K562 (cell line): ENCODE data around the gene SLC8A2. TPM values are rescaled to one million over a fixed set of nuclear protein-coding genes. Genes with fewer than 3 reads are reported as not detected.

ENCODE experiments used
- BRD9 ChIP-seq: fragments of 450-650 bp; IDR thresholded peaks from 2 replicates; pipeline ENCODE4 v1.6.1; 2018; ENCODE audit warnings: low read depth; ENCODE audit not compliant: partially characterized antibody
- FIP1L1 ChIP-seq: fragments of 200-400 bp; formaldehyde crosslinking; IDR thresholded peaks from 2 replicates; pipeline ENCODE4 v1.6.1; 2018; ENCODE audit warnings: mild to moderate bottlenecking, low read depth, low read length; ENCODE audit not compliant: poor library complexity, severe bottlenecking
- GATAD2B ChIP-seq: fragments of 450-650 bp; IDR thresholded peaks from 2 replicates; pipeline ENCODE4 v1.6.1; 2017; ENCODE audit warnings: mild to moderate bottlenecking, borderline replicate concordance
- IRF1 ChIP-seq: sonication (generic); formaldehyde crosslinking; IDR thresholded peaks from 2 replicates; pipeline ENCODE4 v1.8.0; 2022; ENCODE audit warnings: missing genetic modification reagents, mild to moderate bottlenecking, borderline replicate concordance
- KLF10 ChIP-seq: fragments of 250-450 bp; sonication (Bioruptor Pico); IDR thresholded peaks from 2 replicates; pipeline ENCODE4 v1.6.1; 2021; ENCODE audit warnings: matching md5 sums
- MGA ChIP-seq: fragments of 450-650 bp; IDR thresholded peaks from 2 replicates; pipeline ENCODE4 v1.6.1; 2016; ENCODE audit warnings: mild to moderate bottlenecking, moderate library complexity
- MTA3 ChIP-seq: fragments of 450-650 bp; formaldehyde crosslinking; IDR thresholded peaks from 2 replicates; pipeline ENCODE4 v1.6.1; 2017; ENCODE audit warnings: mild to moderate bottlenecking, borderline replicate concordance
- NFYB ChIP-seq: IDR thresholded peaks from 2 replicates; pipeline ENCODE4 v1.6.1; 2011; ENCODE audit warnings: mild to moderate bottlenecking, moderate library complexity; ENCODE audit not compliant: insufficient read length; ENCODE audit errors: extremely low read depth
- PURB ChIP-seq: sonication (generic); formaldehyde crosslinking; IDR thresholded peaks from 2 replicates; pipeline ENCODE4 v1.9.0; 2021; ENCODE audit warnings: low read depth, mild to moderate bottlenecking, missing genetic modification reagents
- THAP12 ChIP-seq: fragments of 250-450 bp; sonication (Bioruptor Pico); IDR thresholded peaks from 2 replicates; pipeline ENCODE4 v1.9.0; 2021; ENCODE audit warnings: mild to moderate bottlenecking, inconsistent platforms
- ZNF551 ChIP-seq: fragments of 250-450 bp; sonication (Bioruptor Pico); IDR thresholded peaks from 2 replicates; pipeline ENCODE4 v1.5.0; 2021; ENCODE audit warnings: mild to moderate bottlenecking, moderate library complexity
- ZNF778 ChIP-seq: fragments of 450-650 bp; formaldehyde crosslinking; IDR thresholded peaks from 2 replicates; pipeline ENCODE4 v1.4.0; 2020; ENCODE audit warnings: mild to moderate bottlenecking, moderate library complexity
- polyA plus RNA-seq, 8 experiments: library from polyadenylated mRNA; depleted of rRNA in 4 of 8; stranded (reverse) in 5 of 8; unstranded in 3 of 8; fragments of >200 nt; fragmentation: Nextera tagmentation in 2 of 8; fragmentation: Illumina TruSeq in 1 of 8; extraction: Ambion mirVana in 2 of 8; extraction: Trizol in 1 of 8; gene quantifications; 2 replicates each; pipeline versions ENCODE4 v1.2.1 to v1.2.3, GENCODE V29; 2011 to 2014; ENCODE audit warnings: inconsistent platforms in 1 of 8, missing spikeins in 1 of 8
- total RNA-seq, 7 experiments: library from RNA; depleted of rRNA in 6 of 7; stranded (reverse); fragments of >200 nt in 6 of 7; fragmentation: Illumina TruSeq in 2 of 7; extraction: Trizol in 2 of 7; gene quantifications; 2 replicates each; pipeline versions ENCODE4 v1.2.1 to v1.2.3, GENCODE V29; 2011 to 2021; ENCODE audit warnings: low replicate concordance in 1 of 7

The SLC8A2 gene
- total and polyA plus RNA-seq, 9 of the 15 experiments (the other 6 are each of a cell fraction or from before 2014, with no cell fraction given): 0.07 to 0.66 (median 0.24) TPM; not detected in 3

- TF ChIP-seq MGA (no peak), MTA3 (0 out of 2 replicates have a peak, but pooled peaks have one; percentile 66), NFYB (no peak), ZNF778 (CRISPR knock-in tag) (no peak), BRD9 (no peak), THAP12 (no peak), FIP1L1 (no peak), GATAD2B (no peak; the same call in 1 of the 2 replicates), IRF1 (CRISPR knock-in tag) (no peak), PURB (no peak), KLF10 (CRISPR knock-in tag) (no peak), ZNF551 (CRISPR knock-in tag) (no peak)
These were observed 25.5 kb upstream of the SLC8A2 start (continued) for GRCh38 chr19:47497050-47497766.
